Activated CD8-positive, alpha-beta memory T cell treated with anti-CD3 and anti-CD28 coated beads, Interleukin-2, amount 50 U/mL, for 24 hours (primary cell): Measurements from ENCODE around the gene DBF4B.
"Not testable (repeated sequence)": the region's sequence is repeated elsewhere in the genome, so short reads cannot be mapped to it uniquely, and the experiment has no call there.

Experiments used
- DNase-seq: peaks from one replicate; pipeline ENCODE4 v3.0.0-alpha.2; 2020; ENCODE audit errors: extremely low read depth

DBF4B gene, protein sequence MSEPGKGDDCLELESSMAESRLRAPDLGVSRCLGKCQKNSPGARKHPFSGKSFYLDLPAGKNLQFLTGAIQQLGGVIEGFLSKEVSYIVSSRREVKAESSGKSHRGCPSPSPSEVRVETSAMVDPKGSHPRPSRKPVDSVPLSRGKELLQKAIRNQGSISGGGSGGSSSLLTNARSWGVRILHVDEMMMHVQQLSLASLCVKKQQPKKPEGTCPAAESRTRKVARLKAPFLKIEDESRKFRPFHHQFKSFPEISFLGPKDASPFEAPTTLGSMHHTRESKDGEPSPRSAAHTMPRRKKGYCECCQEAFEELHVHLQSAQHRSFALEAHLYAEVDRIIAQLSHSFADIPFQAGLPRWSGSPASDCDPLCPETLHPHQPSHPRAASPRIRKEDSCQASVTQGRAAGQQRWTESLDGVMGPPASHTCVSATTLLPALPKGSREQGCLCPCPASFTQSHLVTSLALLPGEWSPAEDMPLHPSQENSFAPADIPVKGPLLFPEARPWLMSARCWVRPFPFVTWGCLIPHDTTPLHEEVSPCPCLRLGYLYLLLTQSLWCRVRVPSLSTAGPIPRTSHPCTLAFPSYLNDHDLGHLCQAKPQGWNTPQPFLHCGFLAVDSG

GRCh38 chr17:44708401-44709263, at the start of gene DBF4B:
TSS of gene DBF4B (plus strand) at chr17:44708665. CDS start at chr17:44708821, 156 bp downstream.
- peak; percentile 66 for DNase-seq

GRCh38 chr17:44661835-44662234, 46.6 kb upstream of the DBF4B start:
- no peak for DNase-seq

DNA sequence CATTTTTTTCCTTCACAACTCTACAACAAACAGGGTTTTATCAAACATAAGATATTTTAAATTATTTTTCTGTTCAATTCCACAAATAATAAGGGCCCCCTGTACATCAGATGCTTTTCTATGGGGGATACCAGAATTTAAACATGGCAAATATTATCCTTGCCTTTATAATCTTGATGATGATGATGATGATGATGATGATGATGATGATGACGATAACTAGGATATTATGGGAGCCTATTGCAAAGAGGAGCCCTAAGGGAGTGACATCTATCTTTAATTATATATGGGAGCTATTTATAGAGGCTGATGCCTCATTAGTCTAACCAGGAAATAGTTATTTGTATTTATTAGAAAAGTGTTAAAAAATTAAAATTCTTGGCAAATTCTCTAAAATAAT, 45.4 kb upstream of the DBF4B start:
- no peak for DNase-seq

DNA sequence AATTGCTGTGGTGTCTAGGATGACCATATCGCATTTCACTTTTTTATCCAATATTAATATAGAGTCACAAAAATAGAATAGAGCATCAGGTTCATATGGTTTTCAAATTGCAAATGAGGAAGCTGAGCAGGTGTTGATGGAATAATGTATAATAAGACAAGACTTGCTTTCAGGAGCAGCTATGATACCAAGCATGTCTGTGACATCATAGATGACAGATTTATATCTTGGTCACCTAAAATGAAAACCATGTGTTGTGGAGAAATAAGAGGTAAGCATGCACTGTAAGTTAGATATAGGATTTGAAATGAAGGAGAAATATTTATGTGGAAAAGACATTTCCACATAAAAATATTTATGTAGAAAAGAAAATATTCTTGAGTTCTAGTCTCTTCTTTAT, 43.6 kb upstream of the DBF4B start:
- DNase-seq: no peak

DNA sequence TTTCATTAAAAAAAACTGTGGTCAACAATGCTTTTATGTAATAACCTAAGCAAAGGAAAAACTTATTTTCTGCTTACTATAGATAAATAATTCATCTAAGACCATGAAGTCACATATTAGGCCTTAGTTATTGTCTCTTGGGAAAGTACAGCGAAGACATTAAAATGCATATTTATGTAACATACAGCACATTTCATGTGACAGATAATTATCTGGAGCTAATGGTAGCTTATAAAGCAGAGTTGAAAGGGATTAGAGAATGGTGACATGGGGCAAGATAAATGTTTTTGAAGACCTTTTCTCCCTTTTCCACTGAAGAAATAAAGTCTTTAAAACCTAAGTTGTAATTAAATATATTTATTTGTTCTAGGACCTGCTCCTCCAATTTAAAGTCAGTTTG, 42.5 kb upstream of the DBF4B start:
- no peak for DNase-seq

DNA sequence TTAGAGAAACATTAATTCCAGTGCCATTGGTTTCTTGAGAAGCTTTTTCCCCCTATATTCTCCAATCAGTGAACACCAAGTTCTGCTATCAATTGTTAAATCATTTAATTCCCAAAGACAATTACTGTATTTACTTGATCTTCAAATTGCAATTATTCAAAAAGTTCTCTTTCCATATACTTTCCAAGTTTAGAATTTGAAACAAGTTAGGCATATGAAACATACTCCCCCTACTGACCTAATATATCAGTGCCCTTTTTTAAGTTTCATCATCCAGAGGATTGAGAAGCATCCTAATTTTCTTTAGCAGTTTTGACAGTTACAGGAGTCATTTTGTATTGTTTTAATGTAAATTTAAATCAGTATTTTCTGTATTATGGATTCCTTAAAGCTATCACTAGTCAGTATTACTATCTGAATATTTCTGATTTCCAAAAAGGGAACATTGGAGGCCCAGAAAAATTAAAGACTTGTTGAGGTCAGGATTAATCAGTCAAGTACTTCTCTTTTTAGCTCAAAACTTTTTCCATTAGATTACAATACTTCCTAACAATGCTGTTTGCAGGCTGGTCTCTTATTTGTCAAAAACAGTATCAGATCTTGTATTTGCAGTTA, 35.9 kb upstream of the DBF4B start:
- DNase-seq: no peak

- DNase-seq: no peak
These were observed 34.6 kb upstream of the DBF4B start for GRCh38 chr17:44673893-44674292.

- DNase-seq: no peak
These were observed 31.3 kb upstream of the DBF4B start for GRCh38 chr17:44677136-44677535.

DNA sequence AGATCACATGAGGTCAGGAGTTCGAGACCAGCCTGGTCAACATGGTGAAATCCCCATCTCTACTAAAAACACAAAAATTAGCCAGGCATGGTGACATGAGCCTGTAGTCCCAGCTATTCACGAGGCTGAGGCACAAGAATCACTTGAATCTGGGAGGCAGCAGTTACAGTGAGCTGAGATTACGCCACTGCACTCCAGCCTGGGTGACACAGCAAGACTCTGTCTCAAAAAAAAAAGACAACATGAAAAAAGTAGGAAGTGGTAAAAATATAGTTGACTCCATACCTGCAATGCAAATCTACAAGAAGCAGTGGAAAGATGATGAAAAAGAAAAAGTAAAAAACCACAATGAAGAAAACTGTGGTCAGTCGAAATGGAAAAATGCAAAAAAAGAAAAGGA, 25.2 kb upstream of the DBF4B start:
- not testable (repeated sequence) for DNase-seq

- DNase-seq: no peak
These were observed 20.7 kb upstream of the DBF4B start for GRCh38 chr17:44687756-44688155.

DNA sequence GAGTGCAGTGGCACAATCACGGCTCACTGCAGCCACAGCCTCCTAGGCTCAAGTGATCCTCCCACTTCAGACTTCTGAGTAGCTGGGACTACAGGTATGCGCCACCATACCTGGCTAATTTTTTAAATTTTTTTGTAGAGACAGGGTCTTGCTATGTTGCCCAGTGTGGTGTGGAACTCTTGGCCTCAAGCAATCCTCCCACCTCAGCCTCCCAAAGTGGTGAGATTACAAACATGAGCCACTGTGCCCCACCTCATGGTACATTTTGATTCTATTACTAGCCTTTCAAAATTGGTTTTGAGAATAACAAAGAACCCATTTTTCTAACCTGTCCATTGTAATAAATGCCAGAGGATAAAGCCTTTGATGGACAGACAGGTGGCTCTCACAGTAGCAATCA, 20.3 kb upstream of the DBF4B start:
- DNase-seq: no peak

DNA sequence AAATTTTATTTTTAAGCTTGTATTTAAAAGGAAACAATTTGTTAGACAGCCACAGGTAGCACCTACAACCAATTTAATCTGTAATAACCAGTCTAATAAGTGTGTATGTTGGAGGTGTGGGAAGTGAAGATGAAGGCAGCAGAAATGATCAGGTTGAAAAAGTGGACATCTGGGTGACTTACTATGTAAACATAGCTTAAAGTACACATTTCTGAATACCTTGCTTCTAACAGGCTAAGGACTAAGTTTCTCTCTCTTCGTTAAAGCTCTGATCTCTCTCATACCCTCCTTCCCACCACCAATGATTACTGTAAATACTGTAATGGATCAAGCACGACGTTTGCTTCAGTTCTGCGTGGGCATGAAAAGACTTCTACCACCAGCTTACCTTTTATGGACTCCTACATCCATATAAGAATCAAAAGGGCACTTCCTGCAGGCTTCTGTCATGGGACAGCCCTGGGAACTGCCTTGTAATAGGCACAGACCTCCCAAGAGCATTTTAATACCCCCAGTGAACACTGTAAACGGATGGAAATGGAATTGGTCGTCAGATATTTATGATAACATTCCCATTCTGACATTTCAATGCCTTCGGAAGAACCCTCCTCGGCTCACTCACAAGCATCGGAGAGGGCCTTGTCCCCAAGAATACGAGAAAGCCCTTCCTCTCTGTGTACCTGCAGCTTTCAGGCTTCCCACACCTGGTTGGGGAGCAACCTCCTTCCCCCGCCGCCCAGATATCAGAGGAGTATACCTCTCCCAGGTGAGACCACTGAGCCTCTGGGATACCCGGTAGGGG, 19.6 kb upstream of the DBF4B start:
- no peak for DNase-seq

- DNase-seq: peak; percentile 81
These were observed 18.8 kb upstream of the DBF4B start, which contains the start of gene CCDC43 for GRCh38 chr17:44689477-44690217. TSS of gene CCDC43 (minus strand) at chr17:44689776. CDS start at chr17:44689753, 23 bp downstream.

DNA sequence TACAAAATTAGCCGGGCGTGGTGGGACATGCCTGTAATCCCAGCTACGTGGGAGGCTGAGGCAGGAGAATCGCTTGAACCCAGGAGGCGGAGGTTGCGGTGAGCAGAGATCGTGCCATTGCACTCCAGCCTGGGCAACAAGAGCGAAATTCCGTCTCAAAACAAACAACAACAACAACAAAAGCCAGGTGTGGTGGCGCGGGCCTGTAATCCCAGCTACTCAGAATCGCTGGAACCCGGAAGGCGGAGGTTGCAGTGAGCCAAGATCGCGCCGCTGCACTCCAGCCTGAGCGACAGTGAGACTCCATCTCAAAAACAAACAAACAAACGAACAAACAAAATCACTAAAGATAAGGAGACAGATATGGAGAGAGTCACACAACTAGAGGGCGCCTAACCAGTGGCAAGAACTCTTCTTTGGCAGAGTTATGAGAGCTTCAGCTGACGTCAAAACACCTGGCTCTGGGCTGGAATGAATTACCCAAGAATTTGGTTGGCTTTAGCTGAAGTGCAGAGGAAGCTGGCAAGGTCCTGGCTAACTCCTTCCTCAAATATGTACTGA, 17.6 kb upstream of the DBF4B start:
- not testable (repeated sequence) for DNase-seq

GRCh38 chr17:44693609-44694008, 14.9 kb upstream of the DBF4B start:
- no peak for DNase-seq

DNA sequence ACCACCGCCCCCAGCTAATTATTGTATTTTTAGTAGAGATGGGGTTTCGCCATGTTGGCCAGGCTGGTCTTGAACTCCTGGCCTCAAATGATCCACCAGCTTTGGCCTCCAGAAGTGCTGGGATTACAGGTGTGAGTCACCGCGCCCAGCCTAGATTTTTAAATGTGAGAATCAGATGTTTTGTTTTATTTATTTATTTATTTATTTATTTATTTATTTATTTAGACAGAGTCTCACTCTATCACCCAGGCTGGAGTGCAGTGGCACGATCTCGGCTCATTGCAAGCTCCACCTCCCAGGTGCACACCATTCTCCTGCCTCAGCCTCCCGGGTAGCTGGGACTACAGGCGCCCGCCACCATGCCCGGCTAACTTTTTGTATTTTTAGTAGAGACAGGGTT, 8.2 kb upstream of the DBF4B start:
- DNase-seq: not testable (repeated sequence)

- DNase-seq: no peak
These were observed 587 bp upstream of the DBF4B start for GRCh38 chr17:44707755-44708400.

DNA sequence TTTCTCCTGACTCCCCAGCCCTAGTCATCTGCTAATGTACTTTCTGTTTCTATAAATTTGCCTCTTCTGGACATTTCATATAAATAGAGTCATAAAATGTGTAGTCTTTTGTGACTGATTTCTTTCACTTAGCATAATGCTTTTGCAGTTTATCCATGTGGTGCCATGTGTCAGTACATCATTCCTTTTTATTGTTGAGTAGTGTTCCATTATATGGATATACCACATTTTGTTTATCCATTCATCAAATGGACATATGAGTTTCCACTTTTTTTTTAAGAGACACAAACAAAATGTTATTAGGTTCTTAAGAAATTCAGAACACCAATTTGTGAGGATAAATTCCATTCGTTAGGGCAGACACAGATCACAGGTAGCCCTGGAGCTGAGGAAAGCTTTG, 11.0 kb downstream of the DBF4B start:
- DNase-seq: no peak

GRCh38 chr17:44722254-44722653, 13.8 kb downstream of the DBF4B start:
- DNase-seq: no peak
